SH-SY5Y (cell line): Measurements from ENCODE around the gene MYOCD.

Experiments used
- GATA2 ChIP-seq: IDR thresholded peaks from 2 replicates; pipeline ENCODE4 v1.6.1; 2011; ENCODE audit warnings: mild to moderate bottlenecking, low read depth, low read length
- GATA3 ChIP-seq: IDR thresholded peaks from 2 replicates; pipeline ENCODE4 v1.6.1; 2011; ENCODE audit warnings: low read depth, mild to moderate bottlenecking, low read length, moderate library complexity

DNA sequence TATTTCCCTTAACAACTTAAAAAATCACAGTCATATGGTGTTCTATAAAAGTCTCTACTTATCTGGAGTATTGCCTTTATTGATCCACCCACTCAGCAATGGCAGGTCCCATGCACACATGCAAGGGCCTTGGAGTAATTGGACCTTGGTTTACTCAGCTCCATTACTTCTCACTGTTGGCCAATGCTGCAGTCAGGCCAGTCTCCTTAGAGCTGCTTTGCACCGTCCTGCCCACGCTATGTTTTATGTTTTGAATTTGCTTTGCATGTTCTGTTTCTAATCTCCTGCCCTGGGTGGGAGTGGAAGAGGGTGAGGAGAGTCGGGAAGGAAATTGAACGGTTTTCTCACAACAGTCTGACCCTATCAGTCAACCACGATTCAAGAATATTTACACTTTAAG lies 147.2 kb downstream of the MYOCD start:
- TF ChIP-seq GATA2 (no peak), GATA3 (no peak)
